Epithelial cell of esophagus (primary cell): ENCODE results near the gene CACNA1B.

Source experiments
- DNase-seq: peaks from one replicate; pipeline ENCODE4 v3.0.0; 2010; ENCODE audit warnings: low read depth
- H3K4me3 ChIP-seq: 2 replicates; pipeline ENCODE4 v1.5.1; 2011; ENCODE audit warnings: mild to moderate bottlenecking, low read length, control low read depth
- CTCF ChIP-seq: IDR thresholded peaks from 2 replicates; pipeline ENCODE4 v1.5.1; 2011; ENCODE audit warnings: low read depth, mild to moderate bottlenecking, low read length, control low read depth, inconsistent platforms; ENCODE audit not compliant: insufficient read depth; ENCODE audit errors: missing control alignments

CACNA1B gene

GRCh38 chr9:137952976-137953666, 75.5 kb downstream of the CACNA1B start:
- DNase-seq: no peak
- TF ChIP-seq CTCF: no peak
- no peak overlapping the region for H3K4me3 ChIP-seq

GRCh38 chr9:137953683-137954438, 76.3 kb downstream of the CACNA1B start:
- TF ChIP-seq CTCF: no peak
- DNase-seq: no peak
- no peak overlapping the region for H3K4me3 ChIP-seq

GRCh38 chr9:137955224-137955570, 77.6 kb downstream of the CACNA1B start:
- DNase-seq: no peak
- TF ChIP-seq CTCF: no peak
- no peak overlapping the region for H3K4me3 ChIP-seq

GRCh38 chr9:137955586-137955985, 78.0 kb downstream of the CACNA1B start:
- no peak for DNase-seq
- no peak for TF ChIP-seq CTCF
- no peak overlapping the region for H3K4me3 ChIP-seq

GRCh38 chr9:137956039-137956438, 78.5 kb downstream of the CACNA1B start:
- TF ChIP-seq CTCF: no peak
- no peak for DNase-seq
- no peak overlapping the region for H3K4me3 ChIP-seq

- DNase-seq: no peak
- TF ChIP-seq CTCF: no peak
Observed at GRCh38 chr9:137956688-137957385, 79.3 kb downstream of the CACNA1B start.

More at GRCh38 chr9:137956688-137957385, 79.3 kb downstream of the CACNA1B start:
- H3K4me3 ChIP-seq: no peak overlapping the region
